Stomach smooth muscle (tissue), 2 donors: ENCODE measurements around the gene CAPS.
A peak's percentile ranks its signal among the peaks of the same experiment; 100 is the strongest.

ENCODE experiments used
- H3K27ac ChIP-seq: one replicate; pipeline ENCODE4 v1.7.0; 2013; ENCODE audit warnings: mild to moderate bottlenecking, low read length, inconsistent platforms
- H3K27me3 ChIP-seq, 2 donors: one replicate each; pipeline ENCODE4 v1.7.0; 2013; ENCODE audit warnings: low read length in 2 of 2; ENCODE audit not compliant: insufficient read depth in 2 of 2, control insufficient read depth in 1 of 2
- H3K36me3 ChIP-seq, 2 donors: one replicate each; pipeline ENCODE4 v1.7.0; 2013; ENCODE audit warnings: low read length in 2 of 2; ENCODE audit not compliant: control insufficient read depth in 2 of 2, insufficient read depth in 2 of 2
- H3K4me1 ChIP-seq: one replicate; pipeline ENCODE4 v1.7.0; 2013; ENCODE audit warnings: low read length; ENCODE audit not compliant: control insufficient read depth, insufficient read depth
- H3K4me3 ChIP-seq, 2 donors: one replicate each; pipeline ENCODE4 v1.7.0; 2013; ENCODE audit warnings: low read length in 2 of 2
- H3K9ac ChIP-seq, 2 donors: one replicate each; pipeline ENCODE4 v1.7.0; 2013; ENCODE audit warnings: low read length in 2 of 2, mild to moderate bottlenecking in 1 of 2
- H3K9me3 ChIP-seq, 2 donors: one replicate each; pipeline ENCODE4 v1.7.0; 2013; ENCODE audit warnings: low read length in 2 of 2; ENCODE audit not compliant: control insufficient read depth in 2 of 2
- donor health status: healthy.
- donor health status: Pancreatic carcinoma.

CAPS gene

DNA sequence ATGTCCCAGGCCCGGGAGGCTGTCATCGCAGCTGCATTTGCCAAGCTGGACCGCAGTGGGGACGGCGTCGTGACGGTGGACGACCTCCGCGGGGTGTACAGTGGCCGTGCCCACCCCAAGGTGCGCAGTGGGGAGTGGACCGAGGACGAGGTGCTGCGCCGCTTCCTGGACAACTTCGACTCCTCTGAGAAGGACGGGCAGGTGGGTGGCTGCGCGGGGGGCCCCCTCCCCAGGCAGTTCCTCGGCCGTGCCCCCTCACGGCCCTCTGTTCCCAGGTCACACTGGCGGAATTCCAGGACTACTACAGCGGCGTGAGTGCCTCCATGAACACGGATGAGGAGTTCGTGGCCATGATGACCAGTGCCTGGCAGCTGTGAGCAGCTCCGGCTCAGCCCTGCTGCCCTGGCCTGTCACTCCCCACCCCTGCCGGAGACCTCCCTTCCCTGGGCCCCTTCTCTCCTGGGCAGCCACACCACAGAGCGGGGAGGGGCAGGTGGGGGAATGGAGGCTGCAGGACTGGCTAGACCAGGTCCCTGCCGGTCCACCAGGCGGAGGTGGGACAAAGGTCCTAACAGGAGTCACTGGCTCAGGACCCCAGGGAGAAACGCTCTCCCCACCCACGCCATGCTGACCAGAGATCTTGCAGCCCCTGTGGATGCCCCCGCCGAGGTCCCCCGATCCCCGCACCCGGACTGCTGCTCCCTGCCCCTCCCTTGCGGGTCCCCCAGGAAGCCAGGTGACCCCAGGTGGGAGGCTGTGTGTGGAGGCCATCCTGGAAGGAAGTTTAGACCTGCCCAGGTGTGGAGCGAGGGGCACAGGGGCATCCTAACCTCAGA is 1.1 kb downstream of the CAPS start:
- H3K9me3 ChIP-seq, result no peaks in the 10 kb centered on the region
- no peak overlapping the region for H3K9ac ChIP-seq
- no peak overlapping the region for H3K4me3 ChIP-seq
- H3K36me3 ChIP-seq, result peaks cover 32 to 34% of the 10 kb centered on the region in 2 donors
- H3K4me1 ChIP-seq, result peaks cover 17% of the 10 kb centered on the region
- H3K27ac ChIP-seq, result no peak overlapping the region
- H3K27me3 ChIP-seq, result no peaks in the 10 kb centered on the region

DNA sequence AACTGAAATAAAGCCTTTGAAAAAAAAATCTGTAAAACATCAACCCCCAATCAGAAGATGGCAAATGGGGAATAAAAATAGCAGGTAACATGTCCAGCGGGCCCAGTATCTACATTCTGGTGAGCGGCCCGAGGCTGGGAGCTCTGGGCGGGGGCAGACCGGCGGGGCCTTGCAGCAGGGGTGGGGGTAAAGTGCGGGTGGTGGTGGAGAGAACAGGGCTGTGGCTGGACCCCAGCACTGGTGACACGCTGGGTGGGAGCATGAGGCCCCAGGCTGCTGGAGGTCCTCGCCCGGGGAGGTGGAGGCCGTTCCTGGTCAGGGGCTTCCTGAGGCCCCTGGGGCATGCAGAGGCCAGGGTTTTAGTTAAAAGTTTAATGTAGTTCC is 1.7 kb downstream of the CAPS start:
- no peak overlapping the region for H3K4me3 ChIP-seq
- no peaks in the 10 kb centered on the region for H3K27me3 ChIP-seq
- peaks cover 34 to 35% of the 10 kb centered on the region in 2 donors for H3K36me3 ChIP-seq
- no peak overlapping the region for H3K9ac ChIP-seq
- H3K9me3 ChIP-seq, result no peaks in the 10 kb centered on the region
- H3K27ac ChIP-seq, result no peak overlapping the region
- peaks cover 17% of the 10 kb centered on the region for H3K4me1 ChIP-seq

DNA sequence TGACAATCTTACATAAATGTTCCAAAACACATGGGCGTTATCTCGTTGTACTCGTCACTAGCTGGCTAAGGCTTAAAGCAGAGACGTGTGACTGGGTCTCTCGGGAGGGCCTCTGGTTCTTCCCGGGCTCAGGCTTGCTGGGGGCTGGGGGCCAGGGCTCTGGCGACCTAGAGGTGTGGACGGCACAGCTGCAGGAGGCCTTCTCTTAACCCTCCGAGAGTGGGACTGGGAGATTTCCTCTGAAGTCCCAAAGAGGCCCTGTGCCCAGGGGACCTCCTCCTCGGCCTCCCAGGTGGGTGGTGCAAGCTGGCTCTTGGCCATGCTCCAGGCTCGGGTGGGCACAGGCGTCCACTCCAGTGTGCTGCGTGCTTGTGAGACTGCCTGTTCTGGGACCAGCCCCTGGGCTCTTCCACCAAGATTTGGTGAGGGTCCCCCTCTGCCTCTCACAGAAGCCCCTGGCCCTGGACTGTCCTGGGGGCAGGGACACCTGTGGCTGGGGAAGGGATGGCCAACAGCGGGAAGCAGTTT is 2.2 kb downstream of the CAPS start:
- Histone ChIP-seq H3K9ac (no peak overlapping the region), H3K9me3 (no peaks in the 10 kb centered on the region), H3K27ac (no peak overlapping the region), H3K27me3 (no peaks in the 10 kb centered on the region), H3K4me3 (no peak overlapping the region), H3K36me3 (peaks cover 34 to 38% of the 10 kb centered on the region in 2 donors), H3K4me1 (peaks cover 17% of the 10 kb centered on the region)

DNA sequence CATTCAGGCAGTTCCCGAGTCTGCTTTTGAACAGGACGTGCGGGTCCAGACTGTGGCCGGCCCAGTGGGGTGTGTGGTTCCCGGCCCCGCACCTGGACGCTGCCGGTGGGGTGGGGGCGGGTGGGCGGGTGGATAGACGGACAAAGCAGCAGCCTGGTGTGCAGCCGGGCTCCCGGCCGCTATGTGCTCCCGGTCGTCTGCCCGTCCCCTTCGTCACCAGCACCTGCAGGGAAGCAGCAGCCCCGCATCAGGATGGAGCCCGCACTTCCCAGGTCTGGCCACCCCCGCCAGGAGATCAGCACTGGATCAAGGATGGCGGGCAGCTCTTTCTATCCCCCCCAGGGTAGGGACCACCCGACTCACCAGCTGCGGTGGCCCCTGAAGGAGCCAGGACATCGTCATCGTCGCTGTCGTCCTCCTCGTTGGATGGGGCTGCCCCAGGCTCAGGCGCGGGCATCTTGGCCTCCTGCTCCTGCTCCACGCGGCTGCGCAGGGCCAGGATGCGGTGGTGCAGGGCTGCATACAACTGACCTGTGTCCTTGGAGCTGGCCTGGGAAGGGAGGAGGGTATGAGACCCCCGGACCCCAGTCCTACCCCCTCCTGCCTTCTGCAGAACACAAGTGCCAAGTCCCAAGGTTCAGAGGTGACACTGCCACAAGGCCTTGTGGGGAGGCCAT is 3.5 kb downstream of the CAPS start:
- H3K36me3 ChIP-seq, result peaks cover 45 to 50% of the 10 kb centered on the region in 2 donors

DNA sequence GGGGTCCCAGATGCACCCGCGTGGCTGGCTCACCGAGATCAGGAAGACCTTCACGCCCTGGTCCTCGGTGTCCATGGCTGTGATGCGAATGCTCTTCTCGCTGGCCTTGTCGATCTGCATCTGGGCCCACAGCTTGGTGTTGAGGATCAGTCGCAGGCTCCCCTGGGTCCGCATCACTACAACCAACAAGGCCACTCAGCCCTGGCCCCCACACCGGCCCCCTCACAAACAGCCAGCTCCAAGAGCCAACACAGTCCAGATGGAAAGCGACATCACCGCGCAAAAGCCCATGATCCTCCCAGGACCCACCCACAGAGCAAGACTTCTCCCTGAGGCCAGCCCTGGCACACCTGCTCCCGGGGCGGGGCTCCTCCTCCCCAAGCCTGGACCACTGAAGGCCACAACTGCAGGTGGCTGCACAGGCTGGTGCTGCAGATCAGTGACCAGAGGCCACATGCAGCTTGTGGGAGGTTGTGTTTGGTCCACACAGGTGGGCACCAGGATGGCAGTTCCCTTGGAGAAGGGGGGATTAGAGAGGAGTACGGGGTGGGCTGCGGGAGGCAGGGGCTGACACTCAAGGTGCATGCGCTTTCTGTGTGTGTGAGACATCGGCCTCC is 4.5 kb downstream of the CAPS start:
- no peaks in the 10 kb centered on the region for H3K27me3 ChIP-seq
- H3K9me3 ChIP-seq, result no peaks in the 10 kb centered on the region
- H3K9ac ChIP-seq, result no peak overlapping the region
- H3K4me1 ChIP-seq, result peaks cover 17% of the 10 kb centered on the region
- H3K27ac ChIP-seq, result no peak overlapping the region
- H3K4me3 ChIP-seq, result no peak overlapping the region
- H3K36me3 ChIP-seq, result peaks cover 49 to 56% of the 10 kb centered on the region in 2 donors

More for the DNA sequence above, 3.5 kb downstream of the CAPS start:
- Histone ChIP-seq H3K27ac (no peak overlapping the region), H3K27me3 (no peaks in the 10 kb centered on the region), H3K4me1 (peaks cover 17% of the 10 kb centered on the region), H3K9me3 (no peaks in the 10 kb centered on the region), H3K4me3 (no peak overlapping the region), H3K9ac (no peak overlapping the region)

DNA sequence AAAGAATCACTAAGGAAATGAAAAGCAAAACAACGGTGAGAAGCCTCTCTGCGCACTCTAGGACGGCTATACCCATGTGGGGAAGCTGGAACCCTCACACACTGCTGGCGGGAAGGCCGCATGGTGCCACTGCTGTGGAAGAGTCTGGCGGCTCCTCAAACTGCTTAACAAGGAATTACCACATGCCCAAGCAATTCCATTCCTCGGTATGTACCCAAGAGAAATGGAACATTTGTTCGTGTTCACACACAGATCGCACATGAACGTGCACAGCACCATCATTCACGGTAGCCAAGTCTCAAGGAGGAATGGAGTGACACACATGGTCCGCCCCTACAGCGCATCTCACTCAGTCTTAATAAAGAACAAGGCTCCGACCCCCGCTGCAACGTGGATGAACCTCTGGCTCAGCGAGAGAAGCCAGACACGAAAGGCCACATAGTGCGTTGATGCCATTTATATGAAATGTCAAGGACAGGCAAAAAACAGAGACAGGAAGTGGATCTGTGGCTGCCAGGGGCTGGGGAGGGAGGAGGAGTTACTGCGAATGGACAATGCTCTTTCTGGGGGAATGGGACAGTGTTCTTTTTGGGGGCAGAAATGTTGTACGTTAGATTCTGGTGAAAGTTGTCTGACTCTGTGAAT is 7.6 kb downstream of the CAPS start:
- H3K4me3 ChIP-seq, result no peak overlapping the region
- H3K4me1 ChIP-seq, result peaks cover 17% of the 10 kb centered on the region
- H3K9ac ChIP-seq, result no peak overlapping the region
- peaks cover 64 to 74% of the 10 kb centered on the region in 2 donors for H3K36me3 ChIP-seq
- no peaks in the 10 kb centered on the region for H3K9me3 ChIP-seq
- no peaks in the 10 kb centered on the region for H3K27me3 ChIP-seq
- no peak overlapping the region for H3K27ac ChIP-seq

DNA sequence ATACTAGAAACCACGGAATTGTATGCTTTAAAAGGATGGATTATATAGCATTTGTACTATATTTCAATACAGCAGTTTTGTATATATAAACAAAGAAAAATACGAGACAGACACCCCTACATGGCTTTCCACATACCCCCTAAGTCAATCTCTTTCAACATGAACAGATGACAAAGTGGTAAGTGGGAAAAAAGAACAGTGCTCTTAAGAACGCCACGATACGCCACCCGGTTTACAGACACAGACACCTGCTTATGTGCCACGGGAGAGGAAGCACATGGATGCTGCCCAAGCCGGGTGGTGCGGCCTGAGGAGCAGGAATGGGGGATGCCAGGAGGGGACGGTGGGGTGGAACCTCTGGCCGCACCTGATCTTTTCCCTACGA is 8.1 kb downstream of the CAPS start:
- Histone ChIP-seq H3K27me3 (no peaks in the 10 kb centered on the region), H3K27ac (no peak overlapping the region), H3K9ac (no peak overlapping the region), H3K4me1 (peaks cover 22% of the 10 kb centered on the region), H3K9me3 (no peaks in the 10 kb centered on the region), H3K4me3 (no peak overlapping the region), H3K36me3 (peaks cover 60 to 70% of the 10 kb centered on the region in 2 donors)

DNA sequence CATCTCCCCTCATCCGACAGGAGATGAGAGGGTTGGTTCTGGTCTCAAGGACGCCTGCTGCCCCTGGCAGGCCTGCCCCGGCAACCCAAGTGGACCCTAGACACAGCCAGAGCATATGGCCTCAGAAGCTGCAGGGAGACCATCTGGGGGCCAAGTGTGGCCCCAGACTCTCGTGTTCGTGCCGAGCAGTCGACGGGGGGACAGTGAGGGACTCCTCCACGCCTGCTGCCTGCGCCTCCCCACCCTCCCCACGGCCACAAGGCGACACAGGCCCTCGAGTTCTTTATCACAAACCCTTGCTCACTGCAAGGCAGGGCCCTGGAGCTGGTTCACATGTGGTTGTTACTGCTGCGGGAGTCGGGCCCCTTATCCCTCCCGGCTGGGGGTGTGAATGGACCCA is 9.3 kb downstream of the CAPS start:
- Histone ChIP-seq H3K4me3 (no peak overlapping the region), H3K9ac (no peak overlapping the region), H3K4me1 (peaks cover 34% of the 10 kb centered on the region), H3K27ac (no peak overlapping the region), H3K27me3 (no peaks in the 10 kb centered on the region), H3K36me3 (peaks cover 55 to 65% of the 10 kb centered on the region in 2 donors), H3K9me3 (no peaks in the 10 kb centered on the region)

DNA sequence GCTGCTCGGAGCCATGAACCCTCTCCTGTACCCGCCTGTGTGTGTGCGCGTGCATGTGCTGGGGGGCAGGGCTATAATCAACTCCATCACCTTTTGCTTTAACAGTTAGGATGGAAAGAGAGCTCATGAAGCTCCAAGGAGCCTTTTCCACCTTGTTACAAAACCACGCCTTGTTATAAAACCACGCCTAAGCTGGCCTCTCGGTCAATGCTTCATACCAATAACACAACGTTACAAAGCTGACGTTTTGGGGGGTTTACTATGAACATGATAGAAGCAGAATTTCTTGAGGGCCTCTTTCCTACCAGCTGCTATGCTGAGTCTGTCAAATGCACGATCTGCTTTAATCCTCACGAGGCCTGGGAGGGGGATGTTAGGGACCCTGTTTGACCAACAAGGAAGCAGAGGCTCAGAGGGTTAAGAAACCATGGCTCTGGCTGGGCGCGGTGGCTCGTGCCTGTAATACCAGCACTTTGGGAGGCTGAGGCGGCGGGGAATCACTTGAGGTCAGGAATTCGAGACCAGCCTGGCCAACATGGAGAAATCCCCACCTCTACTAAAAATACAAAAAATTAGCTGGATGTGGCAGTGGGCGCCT is 11.9 kb downstream of the CAPS start:
- peak overlapping the region in 1 of 2 donors; percentile 29 for H3K4me3 ChIP-seq
- no peaks in the 10 kb centered on the region for H3K9me3 ChIP-seq
- peak overlapping the region; percentile 5 to 13 for H3K9ac ChIP-seq
- peak overlapping the region; percentile 83 for H3K27ac ChIP-seq
- H3K27me3 ChIP-seq, result no peaks in the 10 kb centered on the region
- peaks cover 49 to 58% of the 10 kb centered on the region in 2 donors for H3K36me3 ChIP-seq
- peaks cover 56% of the 10 kb centered on the region for H3K4me1 ChIP-seq
